Activated naive CD8-positive, alpha-beta T cell treated with anti-CD3 and anti-CD28 coated beads, Interleukin-2, amount 50 U/mL, for 24 hours (primary cell): ENCODE measurements around the gene PLA2G2C.
A peak's percentile ranks its signal among the peaks of the same experiment; 100 is the strongest.
"Not testable (repeated sequence)": the region's sequence is repeated elsewhere in the genome, so short reads cannot be mapped to it uniquely, and the experiment has no call there.

Experiments used
- ATAC-seq: fragments of 150-1000 bp; cut with Tn5 transposase; one replicate; pipeline ENCODE4 v1.10.0; 2021
- DNase-seq: peaks from one replicate; pipeline ENCODE4 v3.0.0; 2021
- H3K27ac Mint-ChIP-seq: one replicate; pipeline ENCODE4 v1.8.0; 2021; ENCODE audit warnings: mild to moderate bottlenecking, mixed read lengths
- H3K27me3 Mint-ChIP-seq: one replicate; pipeline ENCODE4 v1.8.0; 2021; ENCODE audit warnings: mixed read lengths
- H3K36me3 Mint-ChIP-seq: one replicate; pipeline ENCODE4 v1.8.0; 2021; ENCODE audit warnings: low read depth, mixed read lengths
- H3K4me1 Mint-ChIP-seq: one replicate; pipeline ENCODE4 v1.8.0; 2021; ENCODE audit warnings: mixed read lengths
- H3K4me3 Mint-ChIP-seq: one replicate; pipeline ENCODE4 v1.8.0; 2021; ENCODE audit warnings: mild to moderate bottlenecking, moderate library complexity, mixed read lengths
- H3K9me3 Mint-ChIP-seq: one replicate; pipeline ENCODE4 v1.8.0; 2021; ENCODE audit warnings: mixed read lengths

The PLA2G2C gene

GRCh38 chr1:20185834-20186782 lies at the start of gene PLA2G2C, which contains the start of gene UBXN10:
TSS of gene PLA2G2C (minus strand) at chr1:20186518. CDS start at chr1:20177363, 9,155 bp downstream.
TSS of gene UBXN10 (plus strand) at chr1:20186096. CDS start at chr1:20190562, 4,466 bp downstream.
- Mint-ChIP-seq H3K4me3 (peak within 1 kb of the TSS; percentile 82), H3K36me3 (peaks cover 3% of the 10 kb centered on the region), H3K9me3 (no peaks in the 10 kb centered on the region), H3K4me1 (peaks cover 50% of the 10 kb centered on the region), H3K27me3 (peaks cover 27% of the 10 kb centered on the region), H3K27ac (peak within 1 kb of the TSS; percentile 84)
- peak; percentile 26 for ATAC-seq
- peak; percentile 82 for DNase-seq

GRCh38 chr1:20234788-20235535 lies 48.6 kb upstream of the PLA2G2C start:
- H3K27ac Mint-ChIP-seq: no peak overlapping the region
- no peaks in the 10 kb centered on the region for H3K36me3 Mint-ChIP-seq
- no peaks in the 10 kb centered on the region for H3K9me3 Mint-ChIP-seq
- DNase-seq (no peak), ATAC-seq (no peak)
- H3K27me3 Mint-ChIP-seq: peaks cover 48% of the 10 kb centered on the region
- H3K4me1 Mint-ChIP-seq: no peaks in the 10 kb centered on the region
- H3K4me3 Mint-ChIP-seq: no peak overlapping the region

- H3K27me3 Mint-ChIP-seq: peaks cover 45% of the 10 kb centered on the region
- no peak for ATAC-seq
- H3K4me3 Mint-ChIP-seq: no peak overlapping the region
These were observed 47.5 kb upstream of the PLA2G2C start for GRCh38 chr1:20233866-20234265.

GRCh38 chr1:20233394-20233793 lies 47.1 kb upstream of the PLA2G2C start:
- Mint-ChIP-seq H3K27me3 (peaks cover 45% of the 10 kb centered on the region), H3K36me3 (no peaks in the 10 kb centered on the region), H3K9me3 (no peaks in the 10 kb centered on the region), H3K4me3 (no peak overlapping the region), H3K27ac (no peak overlapping the region), H3K4me1 (no peaks in the 10 kb centered on the region)
- no peak for DNase-seq
- ATAC-seq: peak; percentile 61

More at GRCh38 chr1:20233866-20234265, 47.5 kb upstream of the PLA2G2C start:
- Mint-ChIP-seq H3K36me3 (no peaks in the 10 kb centered on the region), H3K27ac (no peak overlapping the region), H3K4me1 (no peaks in the 10 kb centered on the region), H3K9me3 (no peaks in the 10 kb centered on the region)
- no peak for DNase-seq

GRCh38 chr1:20232564-20232963 lies 46.2 kb upstream of the PLA2G2C start:
- H3K36me3 Mint-ChIP-seq, H3K4me1 Mint-ChIP-seq, H3K27ac Mint-ChIP-seq, DNase-seq, ATAC-seq, H3K4me3 Mint-ChIP-seq, H3K9me3 Mint-ChIP-seq: not testable (repeated sequence)
- peaks cover 52% of the 10 kb centered on the region for H3K27me3 Mint-ChIP-seq

- H3K27me3 Mint-ChIP-seq: peaks cover 52% of the 10 kb centered on the region
- no peaks in the 10 kb centered on the region for H3K4me1 Mint-ChIP-seq
- H3K4me3 Mint-ChIP-seq: no peak overlapping the region
- ATAC-seq: no peak
- no peak overlapping the region for H3K27ac Mint-ChIP-seq
- H3K36me3 Mint-ChIP-seq: no peaks in the 10 kb centered on the region
- H3K9me3 Mint-ChIP-seq: no peaks in the 10 kb centered on the region
- DNase-seq: no peak
These were observed 42.9 kb upstream of the PLA2G2C start for GRCh38 chr1:20229171-20229570.

GRCh38 chr1:20228314-20228825 lies 42.1 kb upstream of the PLA2G2C start:
- Mint-ChIP-seq H3K9me3 (no peaks in the 10 kb centered on the region), H3K4me3 (no peak overlapping the region), H3K36me3 (no peaks in the 10 kb centered on the region), H3K4me1 (no peaks in the 10 kb centered on the region), H3K27me3 (peaks cover 49% of the 10 kb centered on the region), H3K27ac (no peak overlapping the region)
- DNase-seq (no peak), ATAC-seq (no peak)

GRCh38 chr1:20227704-20228103 lies 41.4 kb upstream of the PLA2G2C start:
- Mint-ChIP-seq H3K4me1 (no peaks in the 10 kb centered on the region), H3K9me3 (no peaks in the 10 kb centered on the region), H3K36me3 (no peaks in the 10 kb centered on the region), H3K27me3 (peaks cover 51% of the 10 kb centered on the region), H3K27ac (no peak overlapping the region), H3K4me3 (no peak overlapping the region)
- DNase-seq (no peak), ATAC-seq (no peak)

GRCh38 chr1:20224546-20224945 lies 38.2 kb upstream of the PLA2G2C start:
- no peaks in the 10 kb centered on the region for H3K9me3 Mint-ChIP-seq
- DNase-seq: no peak
- no peak overlapping the region for H3K4me3 Mint-ChIP-seq
- no peak overlapping the region for H3K27ac Mint-ChIP-seq
- ATAC-seq: no peak
- no peaks in the 10 kb centered on the region for H3K36me3 Mint-ChIP-seq
- H3K4me1 Mint-ChIP-seq: no peaks in the 10 kb centered on the region
- peaks cover 40% of the 10 kb centered on the region for H3K27me3 Mint-ChIP-seq

- Mint-ChIP-seq H3K36me3 (no peaks in the 10 kb centered on the region), H3K4me3 (no peak overlapping the region), H3K27me3 (peaks cover 40% of the 10 kb centered on the region), H3K4me1 (no peaks in the 10 kb centered on the region), H3K27ac (no peak overlapping the region), H3K9me3 (no peaks in the 10 kb centered on the region)
- no peak for DNase-seq
- no peak for ATAC-seq
These were observed 37.5 kb upstream of the PLA2G2C start for GRCh38 chr1:20223551-20224419.

GRCh38 chr1:20223106-20223505 lies 36.8 kb upstream of the PLA2G2C start:
- Mint-ChIP-seq H3K4me3 (no peak overlapping the region), H3K9me3 (no peaks in the 10 kb centered on the region), H3K27ac (no peak overlapping the region), H3K27me3 (peaks cover 38% of the 10 kb centered on the region), H3K36me3 (no peaks in the 10 kb centered on the region), H3K4me1 (no peaks in the 10 kb centered on the region)
- no peak for ATAC-seq
- no peak for DNase-seq

- Mint-ChIP-seq H3K4me1 (no peaks in the 10 kb centered on the region), H3K27me3 (peaks cover 34% of the 10 kb centered on the region), H3K9me3 (no peaks in the 10 kb centered on the region), H3K36me3 (no peaks in the 10 kb centered on the region), H3K27ac (no peak overlapping the region), H3K4me3 (no peak overlapping the region)
- DNase-seq (no peak), ATAC-seq (no peak)
These were observed 33.7 kb upstream of the PLA2G2C start for GRCh38 chr1:20220036-20220435.

GRCh38 chr1:20219053-20219452 lies 32.7 kb upstream of the PLA2G2C start:
- not testable (repeated sequence) for DNase-seq, H3K9me3 Mint-ChIP-seq, H3K36me3 Mint-ChIP-seq, H3K4me3 Mint-ChIP-seq, H3K27ac Mint-ChIP-seq, ATAC-seq, H3K4me1 Mint-ChIP-seq
- H3K27me3 Mint-ChIP-seq: peaks cover 39% of the 10 kb centered on the region

GRCh38 chr1:20216574-20216973 lies 30.3 kb upstream of the PLA2G2C start:
- H3K4me1 Mint-ChIP-seq: peaks cover 13% of the 10 kb centered on the region
- peaks cover 43% of the 10 kb centered on the region for H3K27me3 Mint-ChIP-seq
- no peak for DNase-seq
- no peak overlapping the region for H3K4me3 Mint-ChIP-seq
- ATAC-seq: peak; percentile 50
- no peaks in the 10 kb centered on the region for H3K36me3 Mint-ChIP-seq
- H3K27ac Mint-ChIP-seq: no peak overlapping the region
- no peaks in the 10 kb centered on the region for H3K9me3 Mint-ChIP-seq
